GM12801 (cell line): ENCODE data around the gene SELENOM.

Source experiments
- TF ChIP-seq, protein P1 (sequence below): IDR thresholded peaks from one replicate; pipeline ENCODE4 v1.5.1; 2011; ENCODE audit warnings: control low read depth; ENCODE audit not compliant: insufficient read length; ENCODE audit errors: extremely low read depth

Gene SELENOM

DNA sequence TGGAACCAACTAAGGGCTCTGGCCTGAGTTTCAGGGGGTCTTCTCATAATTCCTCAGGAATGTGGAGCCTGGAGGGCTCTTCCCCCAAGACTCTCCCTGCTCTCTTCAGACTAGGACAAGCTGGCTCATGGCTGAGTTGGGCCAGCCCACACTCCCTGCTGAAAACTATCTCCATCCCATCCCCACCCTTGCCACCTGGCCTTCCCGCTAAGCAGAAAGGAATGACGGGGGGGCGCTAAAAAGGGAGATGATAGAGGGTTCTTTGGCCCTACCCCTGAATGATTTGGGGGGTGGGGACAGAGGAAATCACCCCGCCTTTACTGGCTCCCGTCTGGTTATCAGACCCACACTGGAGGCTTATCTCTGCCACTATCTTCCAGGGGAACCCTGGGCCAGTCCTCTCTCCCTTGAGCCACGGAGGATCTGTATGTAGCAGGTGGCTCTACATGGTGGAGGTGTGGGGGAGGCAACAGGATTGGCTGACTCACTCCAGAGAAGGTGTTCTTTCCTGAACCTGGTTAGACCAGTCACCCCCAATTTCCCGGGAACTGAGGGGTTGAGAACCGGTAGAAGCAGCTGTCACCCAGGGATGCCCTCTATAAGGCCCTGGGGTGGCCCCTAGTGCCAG is 20.6 kb downstream of the SELENOM start:
- TF ChIP-seq, protein P1, sequence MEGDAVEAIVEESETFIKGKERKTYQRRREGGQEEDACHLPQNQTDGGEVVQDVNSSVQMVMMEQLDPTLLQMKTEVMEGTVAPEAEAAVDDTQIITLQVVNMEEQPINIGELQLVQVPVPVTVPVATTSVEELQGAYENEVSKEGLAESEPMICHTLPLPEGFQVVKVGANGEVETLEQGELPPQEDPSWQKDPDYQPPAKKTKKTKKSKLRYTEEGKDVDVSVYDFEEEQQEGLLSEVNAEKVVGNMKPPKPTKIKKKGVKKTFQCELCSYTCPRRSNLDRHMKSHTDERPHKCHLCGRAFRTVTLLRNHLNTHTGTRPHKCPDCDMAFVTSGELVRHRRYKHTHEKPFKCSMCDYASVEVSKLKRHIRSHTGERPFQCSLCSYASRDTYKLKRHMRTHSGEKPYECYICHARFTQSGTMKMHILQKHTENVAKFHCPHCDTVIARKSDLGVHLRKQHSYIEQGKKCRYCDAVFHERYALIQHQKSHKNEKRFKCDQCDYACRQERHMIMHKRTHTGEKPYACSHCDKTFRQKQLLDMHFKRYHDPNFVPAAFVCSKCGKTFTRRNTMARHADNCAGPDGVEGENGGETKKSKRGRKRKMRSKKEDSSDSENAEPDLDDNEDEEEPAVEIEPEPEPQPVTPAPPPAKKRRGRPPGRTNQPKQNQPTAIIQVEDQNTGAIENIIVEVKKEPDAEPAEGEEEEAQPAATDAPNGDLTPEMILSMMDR = no peak

- TF ChIP-seq, protein P1 = no peak
Observed at GRCh38 chr22:31085928-31086327, 21.4 kb downstream of the SELENOM start.

- TF ChIP-seq, protein P1 = no peak
Observed at GRCh38 chr22:31085493-31085824, 21.9 kb downstream of the SELENOM start.

- TF ChIP-seq, protein P1 = no peak
Observed at GRCh38 chr22:31084811-31085492, 22.4 kb downstream of the SELENOM start.

DNA sequence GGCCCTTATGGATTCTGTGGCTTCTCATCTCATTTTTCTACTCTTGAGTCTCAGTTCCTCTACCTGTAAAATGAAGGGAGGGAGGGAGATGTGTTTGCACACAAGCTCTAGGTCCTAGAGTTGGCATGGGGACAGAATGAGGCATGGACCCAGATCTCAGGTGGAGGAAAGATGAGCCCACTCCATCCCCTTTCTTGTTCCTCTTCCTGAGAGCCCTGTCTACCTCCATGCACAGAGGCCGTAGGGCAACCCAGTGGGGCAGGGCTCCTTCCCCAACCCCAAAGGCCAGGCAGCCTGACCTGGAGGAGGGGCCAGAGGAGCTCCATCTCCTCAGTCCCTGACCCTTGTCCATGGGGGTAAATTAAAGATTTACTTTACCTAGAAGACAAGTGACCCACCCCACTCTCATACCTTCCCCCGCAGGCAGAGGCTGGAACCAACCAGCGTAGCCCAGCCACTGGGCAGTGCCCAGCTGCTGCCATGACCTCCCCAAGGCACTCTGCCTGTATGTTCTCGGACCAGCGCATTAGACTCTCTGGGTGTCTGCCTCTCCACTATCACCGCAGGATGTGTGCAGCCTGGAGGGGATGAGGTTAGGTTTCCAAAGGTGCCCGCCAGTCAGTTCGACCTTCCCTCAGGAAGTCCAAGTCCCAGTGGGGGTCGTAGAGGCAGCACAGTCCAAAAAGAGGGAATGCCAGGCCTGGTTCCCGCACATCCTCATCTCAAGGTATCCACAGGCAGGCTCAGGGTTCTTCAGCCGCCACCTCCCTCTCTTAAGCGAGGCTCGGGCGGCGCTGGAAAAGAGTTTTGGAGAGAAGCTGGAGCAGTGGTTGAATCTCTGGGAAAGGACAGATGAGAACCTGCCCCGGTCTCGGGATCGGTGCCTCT is 23.2 kb downstream of the SELENOM start:
- TF ChIP-seq, protein P1 = no peak

DNA sequence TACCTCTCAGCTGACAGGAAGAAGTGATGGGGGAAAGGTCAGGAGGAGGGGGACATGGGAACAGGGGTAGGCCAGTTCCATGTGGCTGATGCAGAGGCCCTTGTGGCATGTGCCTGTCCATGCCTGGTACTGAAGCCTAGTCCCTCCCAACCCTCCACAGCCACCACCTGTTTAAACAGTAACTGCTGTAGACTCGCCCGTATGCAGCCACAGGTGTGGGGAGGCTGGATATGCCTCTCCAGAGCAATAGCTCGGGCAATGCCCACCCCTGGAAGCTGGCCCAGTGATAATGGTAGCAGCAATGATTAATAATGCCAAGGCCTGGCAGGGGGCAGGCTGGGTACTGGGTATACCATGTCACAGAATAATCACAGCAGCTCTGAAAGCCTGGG is 24.0 kb downstream of the SELENOM start:
- TF ChIP-seq, protein P1 = no peak

DNA sequence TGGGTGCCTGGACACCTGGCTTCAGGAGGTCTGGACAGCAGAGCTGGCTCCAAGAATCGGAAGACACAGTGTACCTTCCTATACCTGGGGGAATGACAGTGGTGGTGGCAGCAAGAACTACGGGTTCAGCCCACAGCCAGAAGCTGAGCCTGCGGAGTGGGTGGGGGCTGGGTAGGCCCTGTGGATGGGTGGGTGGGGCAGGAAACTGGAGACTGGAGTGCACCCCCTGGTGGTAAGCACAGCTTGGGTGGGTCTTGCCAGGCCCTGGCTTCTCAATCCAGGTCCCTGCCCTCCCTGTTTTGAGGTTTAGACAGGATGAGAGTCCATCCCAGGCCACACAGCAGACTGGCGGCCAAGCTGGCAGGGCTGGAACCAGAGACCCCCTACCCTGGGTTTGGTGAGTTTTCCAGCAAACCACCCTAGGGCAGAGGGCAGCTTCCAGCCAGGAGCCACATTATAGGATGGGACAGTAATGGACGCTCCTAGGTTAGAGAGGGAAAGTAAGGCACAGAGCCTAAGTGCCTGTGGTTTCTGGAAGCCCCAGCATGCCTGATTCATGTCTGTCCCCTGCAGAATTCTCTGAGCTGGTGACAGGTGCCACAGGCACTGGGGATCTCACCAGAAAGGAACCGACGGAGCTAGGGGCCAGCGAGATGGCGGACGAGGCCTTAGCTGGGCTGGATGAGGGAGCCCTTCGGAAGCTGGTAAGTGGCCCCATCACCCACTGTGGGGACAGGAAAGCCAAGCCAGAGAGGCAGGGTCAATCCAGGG is 24.6 kb downstream of the SELENOM start:
- TF ChIP-seq, protein P1 = no peak
